ENCODE measurements around the gene PRDM1.

Gene PRDM1

GRCh38 chr6:106056746-106057390 lies 29.3 kb upstream of the PRDM1 start:
- Histone ChIP-seq H3K36me3 (ENCODE audit: insufficient read depth, low read length) (no peaks in the 10 kb centered on the region; the same call in 1 of the 2 replicates), H3K4me1 (ENCODE audit: insufficient read depth, low read length) (peaks cover 15% of the 10 kb centered on the region), H3K9ac (ENCODE audit: low read depth, low read length) (no peak overlapping the region), H3K9me3 (ENCODE audit: control insufficient read depth, insufficient read depth, low read length) (no peaks in the 10 kb centered on the region)

GRCh38 chr6:106059331-106059730 lies 26.8 kb upstream of the PRDM1 start:
- Histone ChIP-seq H3K4me1 (ENCODE audit: insufficient read depth, low read length) (peaks cover 11% of the 10 kb centered on the region), H3K9ac (ENCODE audit: low read depth, low read length) (no peak overlapping the region), H3K9me3 (ENCODE audit: control insufficient read depth, insufficient read depth, low read length) (no peaks in the 10 kb centered on the region), H3K36me3 (ENCODE audit: insufficient read depth, low read length) (no peaks in the 10 kb centered on the region; the same call in 1 of the 2 replicates)

GRCh38 chr6:106060167-106060566 lies 26.0 kb upstream of the PRDM1 start:
- H3K4me1 ChIP-seq (ENCODE audit: insufficient read depth, low read length): peaks cover 11% of the 10 kb centered on the region
- no peak overlapping the region for H3K9ac ChIP-seq (ENCODE audit: low read depth, low read length)
- no peaks in the 10 kb centered on the region for H3K9me3 ChIP-seq (ENCODE audit: control insufficient read depth, insufficient read depth, low read length)
- no peaks in the 10 kb centered on the region; the same call in 1 of the 2 replicates for H3K36me3 ChIP-seq (ENCODE audit: insufficient read depth, low read length)

- no peaks in the 10 kb centered on the region for H3K9me3 ChIP-seq (ENCODE audit: control insufficient read depth, insufficient read depth, low read length)
- no peaks in the 10 kb centered on the region; the same call in 1 of the 2 replicates for H3K36me3 ChIP-seq (ENCODE audit: insufficient read depth, low read length)
- H3K4me1 ChIP-seq (ENCODE audit: insufficient read depth, low read length): no peaks in the 10 kb centered on the region
- H3K9ac ChIP-seq (ENCODE audit: low read depth, low read length): no peak overlapping the region
These were observed 22.7 kb upstream of the PRDM1 start for GRCh38 chr6:106063448-106063850.

- Histone ChIP-seq H3K4me1 (ENCODE audit: insufficient read depth, low read length) (no peaks in the 10 kb centered on the region), H3K9me3 (ENCODE audit: control insufficient read depth, insufficient read depth, low read length) (no peaks in the 10 kb centered on the region), H3K9ac (ENCODE audit: low read depth, low read length) (no peak overlapping the region), H3K36me3 (ENCODE audit: insufficient read depth, low read length) (no peaks in the 10 kb centered on the region; the same call in 1 of the 2 replicates)
These were observed 22.0 kb upstream of the PRDM1 start for GRCh38 chr6:106064142-106064541.

- Histone ChIP-seq H3K9ac (ENCODE audit: low read depth, low read length) (no peak overlapping the region), H3K4me1 (ENCODE audit: insufficient read depth, low read length) (no peaks in the 10 kb centered on the region)
These were observed 21.4 kb upstream of the PRDM1 start for GRCh38 chr6:106064756-106065155.

GRCh38 chr6:106066989-106067388 lies 19.1 kb upstream of the PRDM1 start:
- H3K36me3 ChIP-seq (ENCODE audit: insufficient read depth, low read length): no peaks in the 10 kb centered on the region
- H3K9ac ChIP-seq (ENCODE audit: low read depth, low read length): no peak overlapping the region
- no peaks in the 10 kb centered on the region for H3K4me1 ChIP-seq (ENCODE audit: insufficient read depth, low read length)
- H3K9me3 ChIP-seq (ENCODE audit: control insufficient read depth, insufficient read depth, low read length): no peaks in the 10 kb centered on the region

More at GRCh38 chr6:106064756-106065155, 21.4 kb upstream of the PRDM1 start:
- Histone ChIP-seq H3K9me3 (ENCODE audit: control insufficient read depth, insufficient read depth, low read length) (no peaks in the 10 kb centered on the region), H3K36me3 (ENCODE audit: insufficient read depth, low read length) (no peaks in the 10 kb centered on the region; the same call in 1 of the 2 replicates)

- no peak overlapping the region for H3K9ac ChIP-seq (ENCODE audit: low read depth, low read length)
These were observed 16.7 kb upstream of the PRDM1 start for GRCh38 chr6:106069478-106069877.

GRCh38 chr6:106070636-106071035 lies 15.5 kb upstream of the PRDM1 start:
- Histone ChIP-seq H3K9ac (ENCODE audit: low read depth, low read length) (no peak overlapping the region), H3K4me1 (ENCODE audit: insufficient read depth, low read length) (no peaks in the 10 kb centered on the region), H3K36me3 (ENCODE audit: insufficient read depth, low read length) (no peaks in the 10 kb centered on the region), H3K9me3 (ENCODE audit: control insufficient read depth, insufficient read depth, low read length) (no peaks in the 10 kb centered on the region)

More at GRCh38 chr6:106069478-106069877, 16.7 kb upstream of the PRDM1 start:
- Histone ChIP-seq H3K4me1 (ENCODE audit: insufficient read depth, low read length) (no peaks in the 10 kb centered on the region), H3K36me3 (ENCODE audit: insufficient read depth, low read length) (no peaks in the 10 kb centered on the region), H3K9me3 (ENCODE audit: control insufficient read depth, insufficient read depth, low read length) (no peaks in the 10 kb centered on the region)

GRCh38 chr6:106072501-106073090 lies 13.5 kb upstream of the PRDM1 start:
- Histone ChIP-seq H3K4me1 (ENCODE audit: insufficient read depth, low read length) (no peaks in the 10 kb centered on the region), H3K9ac (ENCODE audit: low read depth, low read length) (no peak overlapping the region), H3K36me3 (ENCODE audit: insufficient read depth, low read length) (no peaks in the 10 kb centered on the region), H3K9me3 (ENCODE audit: control insufficient read depth, insufficient read depth, low read length) (no peaks in the 10 kb centered on the region)

GRCh38 chr6:106074146-106074545 lies 12.0 kb upstream of the PRDM1 start:
- no peak overlapping the region for H3K9ac ChIP-seq (ENCODE audit: low read depth, low read length)
- H3K36me3 ChIP-seq (ENCODE audit: insufficient read depth, low read length): no peaks in the 10 kb centered on the region
- no peaks in the 10 kb centered on the region for H3K9me3 ChIP-seq (ENCODE audit: control insufficient read depth, insufficient read depth, low read length)
- no peaks in the 10 kb centered on the region for H3K4me1 ChIP-seq (ENCODE audit: insufficient read depth, low read length)

- Histone ChIP-seq H3K36me3 (ENCODE audit: insufficient read depth, low read length) (no peaks in the 10 kb centered on the region), H3K4me1 (ENCODE audit: insufficient read depth, low read length) (no peaks in the 10 kb centered on the region; the same call in 1 of the 2 replicates), H3K9me3 (ENCODE audit: control insufficient read depth, insufficient read depth, low read length) (no peaks in the 10 kb centered on the region), H3K9ac (ENCODE audit: low read depth, low read length) (no peak overlapping the region)
These were observed 10.0 kb upstream of the PRDM1 start for GRCh38 chr6:106076139-106076538.

- no peak overlapping the region for H3K9ac ChIP-seq (ENCODE audit: low read depth, low read length)
- H3K4me1 ChIP-seq (ENCODE audit: insufficient read depth, low read length): no peaks in the 10 kb centered on the region; the same call in 1 of the 2 replicates
- no peaks in the 10 kb centered on the region for H3K9me3 ChIP-seq (ENCODE audit: control insufficient read depth, insufficient read depth, low read length)
- H3K36me3 ChIP-seq (ENCODE audit: insufficient read depth, low read length): no peaks in the 10 kb centered on the region
These were observed 9.0 kb upstream of the PRDM1 start for GRCh38 chr6:106077170-106077569.

GRCh38 chr6:106077881-106078280 lies 8.3 kb upstream of the PRDM1 start:
- Histone ChIP-seq H3K9ac (ENCODE audit: low read depth, low read length) (no peak overlapping the region), H3K4me1 (ENCODE audit: insufficient read depth, low read length) (no peaks in the 10 kb centered on the region; the same call in 1 of the 2 replicates), H3K9me3 (ENCODE audit: control insufficient read depth, insufficient read depth, low read length) (no peaks in the 10 kb centered on the region), H3K36me3 (ENCODE audit: insufficient read depth, low read length) (no peaks in the 10 kb centered on the region)

Measured in ES-I3 (cell line).